DOHH2 (cell line): ENCODE data around the gene SRGAP1.

Source experiments
- H3F3A ChIP-seq: fragments of 200-600 bp; sonication (generic), shearing (Covaris generic); 2 replicates; pipeline ENCODE4 v1.6.0; 2016; ENCODE audit warnings: antibody characterized with exemption, mild to moderate bottlenecking; ENCODE audit not compliant: control insufficient read depth, insufficient read depth
- H3K27ac ChIP-seq: fragments of 200-600 bp; sonication (generic); 2 replicates; pipeline ENCODE4 v1.5.1; 2014; ENCODE audit warnings: low read depth, mild to moderate bottlenecking, low read length, moderate library complexity
- H3K27me3 ChIP-seq: fragments of 200-600 bp; sonication (generic); 2 replicates; pipeline ENCODE4 v1.6.1; 2014; ENCODE audit warnings: mild to moderate bottlenecking, low read length, mixed read lengths; ENCODE audit not compliant: control insufficient read depth
- H3K36me3 ChIP-seq: fragments of 200-600 bp; sonication (generic); 2 replicates; pipeline ENCODE4 v1.6.1; 2014; ENCODE audit warnings: mild to moderate bottlenecking, low read length, moderate library complexity, mixed read lengths; ENCODE audit not compliant: control insufficient read depth
- H3K4me1 ChIP-seq: fragments of 200-600 bp; sonication (generic); 2 replicates; pipeline ENCODE4 v1.6.1; 2014; ENCODE audit warnings: mild to moderate bottlenecking, low read length, mixed read lengths; ENCODE audit not compliant: control insufficient read depth
- H3K4me2 ChIP-seq: fragments of 200-600 bp; sonication (generic); 2 replicates; pipeline ENCODE4 v1.6.0; 2014; ENCODE audit warnings: mild to moderate bottlenecking, low read length, moderate library complexity
- H3K4me3 ChIP-seq: fragments of 200-600 bp; sonication (generic); 2 replicates; pipeline ENCODE4 v1.5.1; 2014; ENCODE audit warnings: mild to moderate bottlenecking, low read length, mixed read lengths
- H3K79me2 ChIP-seq: fragments of 200-600 bp; sonication (generic); 2 replicates; pipeline ENCODE4 v1.6.1; 2014; ENCODE audit warnings: mild to moderate bottlenecking, low read length, mixed read lengths; ENCODE audit not compliant: control insufficient read depth
- H3K9me2 ChIP-seq: fragments of 200-600 bp; sonication (generic); replicated peaks from 2 replicates; pipeline ENCODE4 v1.6.1; 2014; ENCODE audit warnings: mild to moderate bottlenecking, low read length, mixed read lengths; ENCODE audit not compliant: control insufficient read depth
- H3K9me3 ChIP-seq: fragments of 200-600 bp; sonication (generic); 2 replicates; pipeline ENCODE4 v1.6.1; 2014; ENCODE audit warnings: antibody characterized with exemption, low read length, mixed read lengths; ENCODE audit not compliant: control insufficient read depth, insufficient read depth
- H4K20me1 ChIP-seq: fragments of 200-600 bp; sonication (generic); 2 replicates; pipeline ENCODE4 v1.6.0; 2014; ENCODE audit warnings: low read depth, mild to moderate bottlenecking, antibody characterized with exemption, low read length, moderate library complexity; ENCODE audit not compliant: control insufficient read depth, insufficient read depth
- CTCF ChIP-seq: fragments of 200-600 bp; sonication (generic); IDR thresholded peaks from one replicate; pipeline ENCODE4 v1.5.1; 2014; ENCODE audit warnings: antibody characterized with exemption, mild to moderate bottlenecking, low read depth, low read length; ENCODE audit not compliant: poor library complexity, severe bottlenecking
- EZH2phosphoT487 ChIP-seq: fragments of 200-600 bp; sonication (generic); IDR thresholded peaks from 2 replicates; pipeline ENCODE4 v1.6.1; 2017; ENCODE audit warnings: borderline replicate concordance, mild to moderate bottlenecking, antibody characterized with exemption, low read length, moderate library complexity, mixed read lengths

The SRGAP1 gene

GRCh38 chr12:63826006-63826585 is 18.4 kb upstream of the SRGAP1 start:
- H3K4me3 ChIP-seq, result no peak overlapping the region

GRCh38 chr12:63828867-63829266 is 15.6 kb upstream of the SRGAP1 start:
- no peak for TF ChIP-seq EZH2phosphoT487
- TF ChIP-seq CTCF, result no peak
- Histone ChIP-seq H3F3A (no peaks in the 10 kb centered on the region), H3K4me1 (no peaks in the 10 kb centered on the region), H3K36me3 (no peaks in the 10 kb centered on the region), H3K27me3 (no peaks in the 10 kb centered on the region), H3K4me2 (no peak overlapping the region), H3K79me2 (no peaks in the 10 kb centered on the region), H3K27ac (no peak overlapping the region), H3K4me3 (no peak overlapping the region), H3K9me2 (no peaks in the 10 kb centered on the region), H3K9me3 (no peaks in the 10 kb centered on the region), H4K20me1 (no peaks in the 10 kb centered on the region)

More at GRCh38 chr12:63826006-63826585, 18.4 kb upstream of the SRGAP1 start:
- H3K9me3 ChIP-seq, result no peaks in the 10 kb centered on the region
- no peaks in the 10 kb centered on the region for H3K36me3 ChIP-seq
- no peak overlapping the region for H3K27ac ChIP-seq
- TF ChIP-seq CTCF (peak; percentile 73), EZH2phosphoT487 (no peak)
- H3K79me2 ChIP-seq, result no peaks in the 10 kb centered on the region
- H3K27me3 ChIP-seq, result no peaks in the 10 kb centered on the region
- H3F3A ChIP-seq, result no peaks in the 10 kb centered on the region
- no peak overlapping the region for H3K4me2 ChIP-seq
- no peaks in the 10 kb centered on the region for H3K9me2 ChIP-seq
- H4K20me1 ChIP-seq, result no peaks in the 10 kb centered on the region
- H3K4me1 ChIP-seq, result no peaks in the 10 kb centered on the region

GRCh38 chr12:63836046-63836445 is 8.5 kb upstream of the SRGAP1 start:
- Histone ChIP-seq H3K4me3 (no peak overlapping the region), H3K9me3 (no peaks in the 10 kb centered on the region), H3K9me2 (no peaks in the 10 kb centered on the region), H3K36me3 (no peaks in the 10 kb centered on the region), H3K27ac (no peak overlapping the region), H3K4me2 (no peak overlapping the region), H4K20me1 (no peaks in the 10 kb centered on the region), H3K79me2 (no peaks in the 10 kb centered on the region), H3K27me3 (peaks cover 6% of the 10 kb centered on the region), H3K4me1 (no peaks in the 10 kb centered on the region), H3F3A (no peaks in the 10 kb centered on the region)
- no peak for TF ChIP-seq EZH2phosphoT487
- no peak for TF ChIP-seq CTCF

GRCh38 chr12:63836936-63837335 is 7.6 kb upstream of the SRGAP1 start:
- Histone ChIP-seq H4K20me1 (no peaks in the 10 kb centered on the region), H3K79me2 (no peaks in the 10 kb centered on the region), H3K36me3 (no peaks in the 10 kb centered on the region), H3K9me3 (no peaks in the 10 kb centered on the region), H3K4me2 (no peak overlapping the region), H3K4me1 (no peaks in the 10 kb centered on the region), H3K9me2 (no peaks in the 10 kb centered on the region), H3K4me3 (no peak overlapping the region), H3K27ac (no peak overlapping the region), H3K27me3 (peaks cover 6% of the 10 kb centered on the region), H3F3A (no peaks in the 10 kb centered on the region)
- TF ChIP-seq EZH2phosphoT487 (no peak), CTCF (no peak)
